Measurements from ENCODE around the gene TRMT2B.
"Not testable (repeated sequence)": the region's sequence is repeated elsewhere in the genome, so short reads cannot be mapped to it uniquely, and the experiment has no call there.

Gene TRMT2B

DNA sequence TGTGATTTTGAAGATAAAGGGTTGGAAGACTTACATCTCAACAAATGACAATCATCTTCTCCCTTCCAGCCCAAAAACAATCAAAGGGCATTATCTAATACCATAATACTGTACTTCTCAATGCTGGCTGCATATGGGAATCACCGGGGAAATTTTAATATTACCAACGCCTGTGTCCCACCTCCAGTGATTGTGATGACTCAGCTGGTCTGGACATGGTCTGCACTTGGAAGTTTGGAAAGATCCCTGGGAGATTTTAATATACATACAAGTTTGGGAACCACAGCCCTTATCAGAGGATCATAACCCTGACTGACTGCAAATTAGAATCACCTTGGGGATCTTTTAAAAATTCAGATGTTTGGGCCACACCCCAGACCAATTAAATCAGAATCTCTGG lies 52.5 kb downstream of the TRMT2B start:
- Histone ChIP-seq H3K4me3 (ENCODE audit: insufficient read length, low read depth) (no peak overlapping the region), H3K9me3 (ENCODE audit: insufficient read depth, low read length) (no peaks in the 10 kb centered on the region), H3K27me3 (ENCODE audit: insufficient read depth, insufficient read length) (no peaks in the 10 kb centered on the region), H3K4me1 (ENCODE audit: insufficient read depth, insufficient read length) (no peaks in the 10 kb centered on the region), H3K9ac (ENCODE audit: insufficient read length, low read depth) (no peak overlapping the region), H3K36me3 (ENCODE audit: insufficient read depth, insufficient read length, low read length) (peaks cover 4% of the 10 kb centered on the region)
- DNase-seq (ENCODE audit: low read depth, low spot score): no peak
- TF ChIP-seq SUZ12 (IDR thresholded peaks at IDR 0.05; ENCODE audit: extremely low read depth, insufficient read depth, insufficient read length): no peak
- TF ChIP-seq YY1 (IDR thresholded peaks at IDR 0.05; ENCODE audit: insufficient read depth, insufficient read length): no peak
- TF ChIP-seq ZNF274 (IDR thresholded peaks at IDR 0.05; ENCODE audit: low read depth, low read length): no peak

DNA sequence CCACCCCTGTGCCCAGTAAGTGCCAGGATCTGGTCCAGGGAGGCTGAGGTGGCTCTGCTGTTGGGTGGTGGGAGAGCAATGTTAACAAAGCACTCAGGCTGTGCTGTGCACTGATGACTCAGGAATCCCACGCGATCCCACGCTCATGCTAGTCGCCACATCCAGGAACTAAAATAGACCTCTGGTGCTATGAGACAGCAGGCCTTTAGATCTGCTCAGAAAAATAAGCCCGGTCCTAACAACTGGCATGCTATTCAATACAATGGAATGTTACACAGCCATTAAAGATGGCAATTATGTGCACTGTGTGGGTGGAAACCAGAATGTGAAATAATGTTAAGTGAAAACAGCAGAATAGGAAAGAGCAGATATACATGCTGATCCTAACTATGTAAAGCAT lies 56.4 kb downstream of the TRMT2B start:
- no peaks in the 10 kb centered on the region for H3K9me3 ChIP-seq (ENCODE audit: insufficient read depth, low read length)
- no peaks in the 10 kb centered on the region for H3K27me3 ChIP-seq (ENCODE audit: insufficient read depth, insufficient read length)
- no peaks in the 10 kb centered on the region for H3K4me1 ChIP-seq (ENCODE audit: insufficient read depth, insufficient read length)
- H3K4me3 ChIP-seq (ENCODE audit: insufficient read length, low read depth): no peak overlapping the region
- no peaks in the 10 kb centered on the region for H3K36me3 ChIP-seq (ENCODE audit: insufficient read depth, insufficient read length, low read length)
- no peak overlapping the region for H3K9ac ChIP-seq (ENCODE audit: insufficient read length, low read depth)
- no peak for DNase-seq (ENCODE audit: low read depth, low spot score)
- TF ChIP-seq SUZ12 (IDR thresholded peaks at IDR 0.05; ENCODE audit: extremely low read depth, insufficient read depth, insufficient read length): no peak
- no peak for TF ChIP-seq ZNF274 (IDR thresholded peaks at IDR 0.05; ENCODE audit: low read depth, low read length)
- TF ChIP-seq YY1 (IDR thresholded peaks at IDR 0.05; ENCODE audit: insufficient read depth, insufficient read length): no peak

DNA sequence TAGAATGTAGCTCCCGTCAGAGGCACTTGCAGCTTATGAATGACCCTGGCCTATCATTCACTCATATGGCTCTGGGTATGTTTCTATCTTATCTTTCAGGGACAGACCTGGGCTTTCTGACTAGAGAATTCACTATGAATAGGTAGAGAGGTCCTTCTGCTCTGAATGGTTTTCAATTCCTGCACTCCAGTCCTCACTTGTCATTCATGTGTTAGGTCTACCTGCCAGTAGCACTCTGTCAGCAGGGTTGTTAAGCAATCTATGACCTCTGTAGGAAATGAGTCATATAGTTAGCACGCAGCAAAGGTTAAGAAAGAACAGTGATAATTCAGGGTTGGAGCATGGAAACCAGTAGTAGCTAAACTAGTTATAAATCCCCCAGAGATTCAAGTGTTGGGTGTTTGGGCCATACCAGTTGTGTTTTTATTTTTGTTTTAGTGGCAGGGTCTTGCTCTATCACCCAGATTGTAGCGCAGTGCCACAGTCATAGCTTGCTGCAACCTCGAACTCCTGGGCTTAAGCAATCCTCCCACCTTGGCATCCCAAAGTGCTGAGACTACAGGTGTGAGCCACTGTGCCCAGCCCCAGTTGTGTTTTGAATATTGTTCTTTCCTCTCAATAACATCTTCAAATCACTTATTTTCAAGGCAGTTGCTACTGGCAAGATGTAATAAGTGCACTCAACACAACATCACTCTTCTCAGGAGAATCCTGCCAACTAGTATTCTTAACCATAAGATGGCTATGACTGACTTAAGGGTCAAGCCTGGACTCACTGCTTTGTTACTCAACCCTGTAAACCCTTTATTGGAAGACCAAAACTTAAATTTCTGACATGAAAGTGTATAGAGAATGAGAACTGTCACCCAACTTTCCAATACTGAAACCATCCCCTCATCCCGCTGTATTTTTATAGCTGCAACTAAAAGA lies 57.3 kb downstream of the TRMT2B start:
- no peak overlapping the region for H3K9ac ChIP-seq (ENCODE audit: insufficient read length, low read depth)
- TF ChIP-seq SUZ12 (IDR thresholded peaks at IDR 0.05; ENCODE audit: extremely low read depth, insufficient read depth, insufficient read length) (no peak), ZNF274 (IDR thresholded peaks at IDR 0.05; ENCODE audit: low read depth, low read length) (no peak), YY1 (IDR thresholded peaks at IDR 0.05; ENCODE audit: insufficient read depth, insufficient read length) (no peak)
- H3K9me3 ChIP-seq (ENCODE audit: insufficient read depth, low read length): no peaks in the 10 kb centered on the region
- no peaks in the 10 kb centered on the region for H3K27me3 ChIP-seq (ENCODE audit: insufficient read depth, insufficient read length)
- no peaks in the 10 kb centered on the region for H3K4me1 ChIP-seq (ENCODE audit: insufficient read depth, insufficient read length)
- DNase-seq (ENCODE audit: low read depth, low spot score): no peak
- no peak overlapping the region for H3K4me3 ChIP-seq (ENCODE audit: insufficient read length, low read depth)
- no peaks in the 10 kb centered on the region for H3K36me3 ChIP-seq (ENCODE audit: insufficient read depth, insufficient read length, low read length)

- Histone ChIP-seq H3K9me3 (ENCODE audit: insufficient read depth, low read length) (no peaks in the 10 kb centered on the region), H3K36me3 (ENCODE audit: insufficient read depth, insufficient read length, low read length) (no peaks in the 10 kb centered on the region), H3K4me1 (ENCODE audit: insufficient read depth, insufficient read length) (no peaks in the 10 kb centered on the region), H3K27me3 (ENCODE audit: insufficient read depth, insufficient read length) (no peaks in the 10 kb centered on the region), H3K9ac (ENCODE audit: insufficient read length, low read depth) (no peak overlapping the region), H3K4me3 (ENCODE audit: insufficient read length, low read depth) (no peak overlapping the region)
- no peak for TF ChIP-seq SUZ12 (IDR thresholded peaks at IDR 0.05; ENCODE audit: extremely low read depth, insufficient read depth, insufficient read length)
- no peak for TF ChIP-seq YY1 (IDR thresholded peaks at IDR 0.05; ENCODE audit: insufficient read depth, insufficient read length)
- no peak for TF ChIP-seq ZNF274 (IDR thresholded peaks at IDR 0.05; ENCODE audit: low read depth, low read length)
- DNase-seq (ENCODE audit: low read depth, low spot score): no peak
Observed at GRCh38 chrX:100990139-100990538, 61.8 kb downstream of the TRMT2B start.

DNA sequence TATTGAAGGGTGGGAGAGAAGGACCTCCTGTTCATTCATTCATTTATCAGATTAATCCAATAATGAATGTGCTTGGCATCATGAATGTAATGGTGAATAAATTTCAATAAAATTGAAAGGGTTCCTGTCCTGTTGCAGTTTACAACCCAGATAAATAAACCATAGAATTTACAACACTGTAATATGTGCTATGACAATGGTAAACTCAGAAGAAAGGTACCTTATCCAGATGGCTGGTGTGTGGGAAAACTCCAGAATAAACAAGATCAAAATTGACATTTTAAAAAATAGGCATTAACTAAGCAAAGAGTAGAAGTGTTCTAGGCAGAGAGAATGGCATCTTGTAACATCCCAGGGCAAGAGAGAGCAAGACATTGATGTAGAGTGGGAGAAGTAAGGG lies 67.1 kb downstream of the TRMT2B start:
- no peak for DNase-seq (ENCODE audit: low read depth, low spot score)
- H3K27me3 ChIP-seq (ENCODE audit: insufficient read depth, insufficient read length): no peaks in the 10 kb centered on the region
- no peaks in the 10 kb centered on the region for H3K9me3 ChIP-seq (ENCODE audit: insufficient read depth, low read length)
- H3K36me3 ChIP-seq (ENCODE audit: insufficient read depth, insufficient read length, low read length): no peaks in the 10 kb centered on the region
- H3K4me3 ChIP-seq (ENCODE audit: insufficient read length, low read depth): no peak overlapping the region
- no peak for TF ChIP-seq YY1 (IDR thresholded peaks at IDR 0.05; ENCODE audit: insufficient read depth, insufficient read length)
- TF ChIP-seq SUZ12 (IDR thresholded peaks at IDR 0.05; ENCODE audit: extremely low read depth, insufficient read depth, insufficient read length): no peak
- TF ChIP-seq ZNF274 (IDR thresholded peaks at IDR 0.05; ENCODE audit: low read depth, low read length): no peak
- no peak overlapping the region for H3K9ac ChIP-seq (ENCODE audit: insufficient read length, low read depth)
- no peaks in the 10 kb centered on the region for H3K4me1 ChIP-seq (ENCODE audit: insufficient read depth, insufficient read length)

DNA sequence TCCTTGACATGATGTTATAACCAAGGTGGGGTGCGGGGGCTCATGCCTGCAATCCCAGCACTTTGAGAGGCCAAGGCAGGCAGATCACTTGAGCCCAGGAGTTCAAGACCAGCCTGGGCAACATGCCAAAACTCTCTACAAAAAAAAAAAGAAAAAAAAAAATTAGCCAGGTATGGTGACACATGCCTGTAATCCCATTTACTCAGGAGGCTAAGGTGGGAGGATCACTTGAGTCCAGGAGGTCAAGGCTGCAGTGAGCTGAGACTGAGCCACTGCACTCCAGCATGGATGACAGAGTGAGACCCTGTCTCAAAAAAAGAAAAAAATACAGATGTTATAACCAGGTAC lies 70.4 kb downstream of the TRMT2B start:
- H3K4me1 ChIP-seq (ENCODE audit: insufficient read depth, insufficient read length); H3K4me3 ChIP-seq (ENCODE audit: insufficient read length, low read depth); H3K27me3 ChIP-seq (ENCODE audit: insufficient read depth, insufficient read length); H3K9ac ChIP-seq (ENCODE audit: insufficient read length, low read depth); H3K9me3 ChIP-seq (ENCODE audit: insufficient read depth, low read length); DNase-seq (ENCODE audit: low read depth, low spot score); H3K36me3 ChIP-seq (ENCODE audit: insufficient read depth, insufficient read length, low read length): not testable (repeated sequence)

- no peak for TF ChIP-seq YY1 (IDR thresholded peaks at IDR 0.05; ENCODE audit: insufficient read depth, insufficient read length)
- no peak for TF ChIP-seq ZNF274 (IDR thresholded peaks at IDR 0.05; ENCODE audit: low read depth, low read length)
- no peak for TF ChIP-seq SUZ12 (IDR thresholded peaks at IDR 0.05; ENCODE audit: extremely low read depth, insufficient read depth, insufficient read length)
- no peak for DNase-seq (ENCODE audit: low read depth, low spot score)
- Histone ChIP-seq H3K9me3 (ENCODE audit: insufficient read depth, low read length) (no peaks in the 10 kb centered on the region), H3K36me3 (ENCODE audit: insufficient read depth, insufficient read length, low read length) (no peaks in the 10 kb centered on the region), H3K27me3 (ENCODE audit: insufficient read depth, insufficient read length) (no peaks in the 10 kb centered on the region), H3K4me3 (ENCODE audit: insufficient read length, low read depth) (no peak overlapping the region), H3K4me1 (ENCODE audit: insufficient read depth, insufficient read length) (no peaks in the 10 kb centered on the region), H3K9ac (ENCODE audit: insufficient read length, low read depth) (no peak overlapping the region)
Observed at GRCh38 chrX:100980608-100981497, 71.1 kb downstream of the TRMT2B start.

Data from NT2/D1 (cell line).